ENCODE data around the gene DOCK1.

The DOCK1 gene

GRCh38 chr10:127013691-127014473, 108.7 kb downstream of the DOCK1 start:
- no peak for TF ChIP-seq CTCF (conservative IDR thresholded peaks at IDR 0.05; ENCODE audit: low read depth, low read length)
- DNase-seq (ENCODE audit: low read depth) = no peak
- H3K4me3 ChIP-seq (ENCODE audit: low read length) = no peak overlapping the region

GRCh38 chr10:127014671-127015070, 109.4 kb downstream of the DOCK1 start:
- H3K4me3 ChIP-seq (ENCODE audit: low read length) = no peak overlapping the region
- DNase-seq (ENCODE audit: low read depth) = no peak
- no peak for TF ChIP-seq CTCF (conservative IDR thresholded peaks at IDR 0.05; ENCODE audit: low read depth, low read length)

- H3K4me3 ChIP-seq (ENCODE audit: low read length) = no peak overlapping the region
- DNase-seq (ENCODE audit: low read depth) = no peak
- no peak for TF ChIP-seq CTCF (conservative IDR thresholded peaks at IDR 0.05; ENCODE audit: low read depth, low read length)
These were observed 110.1 kb downstream of the DOCK1 start for GRCh38 chr10:127015373-127015772.

- no peak for TF ChIP-seq CTCF (conservative IDR thresholded peaks at IDR 0.05; ENCODE audit: low read depth, low read length)
- DNase-seq (ENCODE audit: low read depth) = no peak
- H3K4me3 ChIP-seq (ENCODE audit: low read length) = no peak overlapping the region
These were observed 111.1 kb downstream of the DOCK1 start for GRCh38 chr10:127016331-127016730.

- TF ChIP-seq CTCF (conservative IDR thresholded peaks at IDR 0.05; ENCODE audit: low read depth, low read length) = no peak
- no peak overlapping the region for H3K4me3 ChIP-seq (ENCODE audit: low read length)
- no peak for DNase-seq (ENCODE audit: low read depth)
These were observed 112.5 kb downstream of the DOCK1 start for GRCh38 chr10:127017541-127018297.

GRCh38 chr10:127018298-127018650, 113.0 kb downstream of the DOCK1 start:
- DNase-seq (ENCODE audit: low read depth) = no peak
- H3K4me3 ChIP-seq (ENCODE audit: low read length) = no peak overlapping the region
- no peak for TF ChIP-seq CTCF (conservative IDR thresholded peaks at IDR 0.05; ENCODE audit: low read depth, low read length)

GRCh38 chr10:127018766-127019165, 113.5 kb downstream of the DOCK1 start:
- no peak overlapping the region for H3K4me3 ChIP-seq (ENCODE audit: low read length)
- TF ChIP-seq CTCF (conservative IDR thresholded peaks at IDR 0.05; ENCODE audit: low read depth, low read length) = no peak
- no peak for DNase-seq (ENCODE audit: low read depth)

Data from retinal pigment epithelial cell (primary cell).